PC-9 (cell line): ENCODE results near the gene POU3F2. TPM values are rescaled to one million over a fixed set of nuclear protein-coding genes. Genes with fewer than 3 reads are reported as not detected.

Source experiments
- BruUV-seq: library from RNA; stranded (reverse); fragments of 400-500 nt; replicated peaks from 2 replicates; lab custom pipeline; 2021; lab: Mats Ljungman, UMichigan
- CTCF ChIA-PET: fragments of 300-600 bp; sonication (Branson Sonifier 250); formaldehyde crosslinking; loops from one replicate; lab custom pipeline; 2022; ENCODE audit warnings: antibody characterized with exemption; lab: Charles Lee
- POLR2A ChIA-PET: fragments of 300-600 bp; sonication (Branson Sonifier 250); formaldehyde crosslinking; loops from one replicate; lab custom pipeline; 2022; ENCODE audit warnings: antibody characterized with exemption; ENCODE audit not compliant: unreplicated experiment; lab: Charles Lee
- DNase-seq, 2 experiments: peaks; one replicate each; pipeline versions ENCODE4 v3.0.0 to v3.0.0-alpha.2; 2015 to 2022; ENCODE audit warnings: mixed read lengths in 1 of 2
- H2AFZ ChIP-seq: fragments of 200-600 bp; sonication (generic); 2 replicates; pipeline ENCODE4 v1.8.1; 2017; ENCODE audit warnings: antibody characterized with exemption
- H3F3A ChIP-seq: fragments of 200-600 bp; sonication (generic); 2 replicates; pipeline ENCODE4 v1.8.1; 2017; ENCODE audit warnings: antibody characterized with exemption, mild to moderate bottlenecking, low read depth; ENCODE audit not compliant: insufficient read depth
- H3K27ac ChIP-seq: fragments of 200-600 bp; sonication (generic); 2 replicates; pipeline ENCODE4 v1.6.1; 2016; ENCODE audit warnings: mixed run types
- H3K27me3 ChIP-seq: fragments of 200-600 bp; sonication (generic); 2 replicates; pipeline ENCODE4 v1.6.1; 2016; ENCODE audit warnings: low read depth, mixed run types; ENCODE audit not compliant: insufficient read depth
- H3K36me3 ChIP-seq: fragments of 200-600 bp; sonication (generic); 2 replicates; pipeline ENCODE4 v1.6.1; 2016; ENCODE audit warnings: low read depth, mixed run types
- H3K4me1 ChIP-seq: fragments of 200-600 bp; sonication (generic); replicated peaks from 2 replicates; pipeline ENCODE4 v1.6.1; 2016; ENCODE audit warnings: mixed run types; ENCODE audit not compliant: insufficient read depth
- H3K4me2 ChIP-seq: fragments of 200-600 bp; sonication (generic); 2 replicates; pipeline ENCODE4 v1.6.1; 2017; ENCODE audit warnings: mixed run types
- H3K4me3 ChIP-seq: fragments of 200-600 bp; sonication (generic); 2 replicates; pipeline ENCODE4 v1.6.1; 2016; ENCODE audit warnings: mixed run types
- H3K79me2 ChIP-seq: fragments of 200-600 bp; sonication (generic); 2 replicates; pipeline ENCODE4 v1.6.1; 2017; ENCODE audit warnings: low read depth, mixed run types
- H3K9me2 ChIP-seq: fragments of 200-600 bp; sonication (generic); 2 replicates; pipeline ENCODE4 v1.8.1; 2017; ENCODE audit warnings: mild to moderate bottlenecking; ENCODE audit not compliant: insufficient read depth
- H3K9me3 ChIP-seq: fragments of 200-600 bp; sonication (generic); 2 replicates; pipeline ENCODE4 v1.8.1; 2016; ENCODE audit warnings: low read depth; ENCODE audit not compliant: insufficient read depth
- H4K20me1 ChIP-seq: fragments of 200-600 bp; sonication (generic); 2 replicates; pipeline ENCODE4 v1.8.1; 2017; ENCODE audit not compliant: insufficient read depth
- EZH2 ChIP-seq: fragments of 200-600 bp; sonication (generic); IDR thresholded peaks from 2 replicates; pipeline ENCODE4 v1.8.0; 2017; ENCODE audit warnings: antibody characterized with exemption, low read depth
- intact Hi-C: fragments of 100-400 bp; cut with micrococcal nuclease; formaldehyde crosslinking; loops from one replicate; pipeline ENCODE4 v1.10.0; 2022; ENCODE audit not compliant: unreplicated experiment
- total RNA-seq: library from RNA; stranded (reverse); gene quantifications from 2 replicates; pipeline ENCODE4 v1.2.3, GENCODE V29; 2021
- TF ChIP-seq, protein P1 (sequence below): fragments of 200-600 bp; sonication (generic); conservative IDR thresholded peaks from 2 replicates; pipeline ENCODE4 v1.6.1; 2017; ENCODE audit warnings: mixed run types, antibody characterized with exemption, mild to moderate bottlenecking, moderate library complexity

Gene POU3F2
- total RNA-seq, 1 experiment from 2014 or later, result not detected

- 0 out of 2 replicates have a peak, but pooled peaks cover 6% of the 10 kb centered on the region for H3K4me1 ChIP-seq
- POLR2A ChIA-PET, result no interaction called here
- H3K4me3 ChIP-seq, result no peak overlapping the region
- H3K27me3 ChIP-seq, result no peaks in the 10 kb centered on the region
- intact Hi-C loops, result no loop called here
- H3K9me2 ChIP-seq, result no peaks in the 10 kb centered on the region
- no peak overlapping the region for H2AFZ ChIP-seq
- H3F3A ChIP-seq, result no peaks in the 10 kb centered on the region
- H3K9me3 ChIP-seq, result no peaks in the 10 kb centered on the region
- DNase-seq, result no peak
- no peaks in the 10 kb centered on the region for H3K36me3 ChIP-seq
- H3K79me2 ChIP-seq, result no peaks in the 10 kb centered on the region
- CTCF ChIA-PET, result no interaction called here
- H3K27ac ChIP-seq, result no peak overlapping the region
- BruUV-seq, result no TSS peak
- no peak overlapping the region for H3K4me2 ChIP-seq
- TF ChIP-seq, protein P1, sequence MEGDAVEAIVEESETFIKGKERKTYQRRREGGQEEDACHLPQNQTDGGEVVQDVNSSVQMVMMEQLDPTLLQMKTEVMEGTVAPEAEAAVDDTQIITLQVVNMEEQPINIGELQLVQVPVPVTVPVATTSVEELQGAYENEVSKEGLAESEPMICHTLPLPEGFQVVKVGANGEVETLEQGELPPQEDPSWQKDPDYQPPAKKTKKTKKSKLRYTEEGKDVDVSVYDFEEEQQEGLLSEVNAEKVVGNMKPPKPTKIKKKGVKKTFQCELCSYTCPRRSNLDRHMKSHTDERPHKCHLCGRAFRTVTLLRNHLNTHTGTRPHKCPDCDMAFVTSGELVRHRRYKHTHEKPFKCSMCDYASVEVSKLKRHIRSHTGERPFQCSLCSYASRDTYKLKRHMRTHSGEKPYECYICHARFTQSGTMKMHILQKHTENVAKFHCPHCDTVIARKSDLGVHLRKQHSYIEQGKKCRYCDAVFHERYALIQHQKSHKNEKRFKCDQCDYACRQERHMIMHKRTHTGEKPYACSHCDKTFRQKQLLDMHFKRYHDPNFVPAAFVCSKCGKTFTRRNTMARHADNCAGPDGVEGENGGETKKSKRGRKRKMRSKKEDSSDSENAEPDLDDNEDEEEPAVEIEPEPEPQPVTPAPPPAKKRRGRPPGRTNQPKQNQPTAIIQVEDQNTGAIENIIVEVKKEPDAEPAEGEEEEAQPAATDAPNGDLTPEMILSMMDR, result no peak
- no peak for TF ChIP-seq EZH2
- no peaks in the 10 kb centered on the region for H4K20me1 ChIP-seq
Observed at GRCh38 chr6:98808541-98809210, 25.7 kb upstream of the POU3F2 start.

- Histone ChIP-seq H3K9me3 (no peaks in the 10 kb centered on the region), H3K27me3 (no peaks in the 10 kb centered on the region), H3K4me1 (0 out of 2 replicates have a peak, but pooled peaks cover 6% of the 10 kb centered on the region), H3K36me3 (no peaks in the 10 kb centered on the region), H3K9me2 (no peaks in the 10 kb centered on the region), H3K4me3 (no peak overlapping the region), H3F3A (no peaks in the 10 kb centered on the region), H3K27ac (no peak overlapping the region), H4K20me1 (no peaks in the 10 kb centered on the region; the same call in 1 of the 2 replicates), H3K4me2 (no peak overlapping the region), H2AFZ (no peak overlapping the region), H3K79me2 (no peaks in the 10 kb centered on the region)
- BruUV-seq, result no TSS peak
- intact Hi-C loops, result no loop called here
- DNase-seq, result no peak
- ChIA-PET POLR2A (no interaction called here), CTCF (no interaction called here)
- no peak for TF ChIP-seq EZH2
- TF ChIP-seq, protein P1, result no peak
Observed at GRCh38 chr6:98812220-98812619, 22.2 kb upstream of the POU3F2 start.

DNA sequence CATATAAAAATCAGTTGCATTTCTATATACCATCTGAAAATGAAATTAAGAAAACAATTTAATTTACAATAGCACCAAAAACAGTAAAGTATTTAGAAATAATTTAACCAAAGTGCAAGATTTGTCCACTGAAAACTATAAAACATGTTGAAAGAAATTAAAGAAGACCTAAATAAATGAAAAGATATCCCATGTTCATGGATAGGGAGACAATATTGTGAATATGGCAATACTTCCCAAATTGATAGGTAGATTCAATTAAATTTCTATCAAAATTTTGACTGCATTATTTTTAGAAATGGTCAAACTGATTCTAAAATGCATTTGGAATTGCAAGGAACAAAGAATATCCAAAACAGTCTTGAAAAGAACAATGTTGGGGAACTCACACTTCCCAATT is 17.6 kb upstream of the POU3F2 start:
- Histone ChIP-seq H3K27me3 (no peaks in the 10 kb centered on the region), H2AFZ (no peak overlapping the region), H3K4me3 (no peak overlapping the region), H3K9me3 (no peaks in the 10 kb centered on the region), H3K36me3 (no peaks in the 10 kb centered on the region), H3K9me2 (no peaks in the 10 kb centered on the region), H4K20me1 (no peaks in the 10 kb centered on the region; the same call in 1 of the 2 replicates), H3F3A (no peaks in the 10 kb centered on the region), H3K27ac (no peak overlapping the region), H3K79me2 (no peaks in the 10 kb centered on the region), H3K4me1 (no peaks in the 10 kb centered on the region), H3K4me2 (no peak overlapping the region)
- DNase-seq, result no peak
- BruUV-seq, result no TSS peak
- intact Hi-C loops, result no loop called here
- ChIA-PET CTCF (no interaction called here), POLR2A (no interaction called here)
- TF ChIP-seq EZH2, result no peak
- TF ChIP-seq, protein P1, result no peak
